ENCODE data around the gene GALNT7.

The GALNT7 gene

GRCh38 chr4:173270312-173271027, 101.9 kb downstream of the GALNT7 start:
- no peak for DNase-seq

- no peak for DNase-seq
Measured at GRCh38 chr4:173272314-173272713, 103.7 kb downstream of the GALNT7 start.

GRCh38 chr4:173272996-173273395, 104.4 kb downstream of the GALNT7 start:
- DNase-seq, result no peak

- DNase-seq, result no peak
Measured at GRCh38 chr4:173273941-173274340, 105.3 kb downstream of the GALNT7 start.

- DNase-seq, result no peak
Measured at GRCh38 chr4:173274744-173275143, 106.1 kb downstream of the GALNT7 start.

- DNase-seq, result no peak
Measured at GRCh38 chr4:173275150-173275549, 106.5 kb downstream of the GALNT7 start.

- no peak for DNase-seq
Measured at GRCh38 chr4:173277340-173277739, 108.7 kb downstream of the GALNT7 start.

- no peak for DNase-seq
Measured at GRCh38 chr4:173280998-173281397, 112.4 kb downstream of the GALNT7 start.

- DNase-seq, result no peak
Measured at GRCh38 chr4:173281406-173282255, 113.0 kb downstream of the GALNT7 start.

- DNase-seq, result no peak
Measured at GRCh38 chr4:173282256-173282562, 113.6 kb downstream of the GALNT7 start.

- DNase-seq, result no peak
Measured at GRCh38 chr4:173282626-173283025, 114.0 kb downstream of the GALNT7 start.

GRCh38 chr4:173284463-173284862, 115.9 kb downstream of the GALNT7 start:
- no peak for DNase-seq

- DNase-seq, result no peak
Measured at GRCh38 chr4:173287486-173287885, 118.9 kb downstream of the GALNT7 start.

- peak; percentile 81 for DNase-seq
Measured at GRCh38 chr4:173288296-173288695, 119.7 kb downstream of the GALNT7 start.

- DNase-seq, result no peak
Measured at GRCh38 chr4:173288698-173289352, 120.2 kb downstream of the GALNT7 start.

GRCh38 chr4:173289353-173289727, 120.7 kb downstream of the GALNT7 start:
- no peak for DNase-seq

- DNase-seq, result no peak
Measured at GRCh38 chr4:173291899-173292298, 123.3 kb downstream of the GALNT7 start.

GRCh38 chr4:173293663-173294062, 125.1 kb downstream of the GALNT7 start:
- no peak for DNase-seq

- no peak for DNase-seq
Measured at GRCh38 chr4:173294444-173294843, 125.8 kb downstream of the GALNT7 start.

GRCh38 chr4:173301518-173302201, 133.0 kb downstream of the GALNT7 start:
- DNase-seq, result peak; percentile 27

- DNase-seq, result no peak
Measured at GRCh38 chr4:173307778-173308177, 139.2 kb downstream of the GALNT7 start.

GRCh38 chr4:173311368-173311767, 142.8 kb downstream of the GALNT7 start:
- DNase-seq, result no peak

GRCh38 chr4:173314715-173315114, 146.1 kb downstream of the GALNT7 start:
- DNase-seq, result no peak
